OCI-LY3 (cell line): ENCODE measurements around the gene FMN1.

ENCODE experiments used
- H2AFZ ChIP-seq: fragments of 200-600, 300-600 bp; shearing (Covaris generic); 2 replicates; pipeline ENCODE4 v1.6.0; 2014; ENCODE audit warnings: antibody characterized with exemption, low read depth, low read length
- H3K27ac ChIP-seq: fragments of 200-600, 300-600 bp; sonication (generic); 2 replicates; pipeline ENCODE4 v1.5.1; 2014; ENCODE audit warnings: mild to moderate bottlenecking, low read length, moderate library complexity, mixed read lengths
- H3K27me3 ChIP-seq: fragments of 200-600, 300-600 bp; sonication (generic); 2 replicates; pipeline ENCODE4 v1.6.1; 2014; ENCODE audit warnings: low read depth, low read length, mixed read lengths
- H3K36me3 ChIP-seq: fragments of 200-600, 300-600 bp; sonication (generic); replicated peaks from 2 replicates; pipeline ENCODE3; 2014; ENCODE audit warnings: low read depth, low read length, mixed read lengths
- H3K4me1 ChIP-seq: fragments of 300-600, 200-600 bp; sonication (generic); 2 replicates; pipeline ENCODE4 v1.6.1; 2014; ENCODE audit warnings: low read length, mixed read lengths
- H3K4me2 ChIP-seq: fragments of 200-600, 300-600 bp; sonication (generic); 2 replicates; pipeline ENCODE4 v1.6.1; 2014; ENCODE audit warnings: low read length, mixed read lengths
- H3K4me3 ChIP-seq: fragments of 300-600, 200-600 bp; sonication (generic); 2 replicates; pipeline ENCODE4 v1.5.1; 2014; ENCODE audit warnings: antibody characterized with exemption, mild to moderate bottlenecking, low read length, moderate library complexity
- H3K79me2 ChIP-seq: fragments of 300-600, 200-600 bp; shearing (Covaris generic); 2 replicates; pipeline ENCODE4 v1.6.1; 2014; ENCODE audit warnings: mild to moderate bottlenecking, low read length, mixed read lengths
- H3K9ac ChIP-seq: fragments of 300-600, 200-600 bp; shearing (Covaris generic); 2 replicates; pipeline ENCODE4 v1.6.0; 2014; ENCODE audit warnings: mild to moderate bottlenecking, low read length, moderate library complexity
- H3K9me3 ChIP-seq: fragments of 200-600, 300-600 bp; shearing (Covaris generic); 2 replicates; pipeline ENCODE4 v1.6.1; 2014; ENCODE audit warnings: low read length, mixed read lengths; ENCODE audit not compliant: insufficient read depth
- H4K20me1 ChIP-seq: fragments of 200-600, 300-600 bp; sonication (generic); 2 replicates; pipeline ENCODE4 v1.6.1; 2016; ENCODE audit warnings: low read length, mixed read lengths; ENCODE audit not compliant: insufficient read depth
- EZH2phosphoT487 ChIP-seq: fragments of 200-600 bp; shearing (Covaris generic); IDR thresholded peaks from 2 replicates; pipeline ENCODE4 v1.6.1; 2018; ENCODE audit warnings: antibody characterized with exemption, mixed run types, low read depth
- TF ChIP-seq, protein P1 (sequence below): fragments of 200-600, 300-600 bp; sonication (generic); IDR thresholded peaks from 2 replicates; pipeline ENCODE4 v1.5.1; 2014; ENCODE audit warnings: antibody characterized with exemption, low read length, low read depth

The FMN1 gene

DNA sequence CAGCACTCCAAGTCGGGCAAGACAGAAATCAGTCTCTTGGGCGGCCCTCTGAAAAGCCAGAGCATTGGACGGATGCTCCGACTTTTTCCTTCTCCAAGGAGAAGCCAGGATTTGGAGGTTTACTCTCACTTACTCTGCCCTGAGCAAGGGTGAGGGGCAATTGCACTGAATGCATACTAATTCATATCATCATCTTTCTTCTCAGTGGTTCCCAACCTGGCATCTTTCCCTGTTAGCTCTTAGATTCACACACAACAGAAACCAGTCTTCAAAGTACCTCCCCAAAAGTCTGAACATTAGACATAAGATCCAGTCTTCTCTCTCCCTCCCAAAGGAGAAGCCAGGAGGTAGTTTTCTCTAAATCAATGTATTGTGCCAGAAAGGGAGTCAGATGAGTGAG is 257.5 kb downstream of the FMN1 start:
- H2AFZ ChIP-seq: no peak overlapping the region
- peaks cover 38% of the 10 kb centered on the region for H3K27me3 ChIP-seq
- no peaks in the 10 kb centered on the region for H3K36me3 ChIP-seq
- no peaks in the 10 kb centered on the region for H3K9me3 ChIP-seq
- H4K20me1 ChIP-seq: no peaks in the 10 kb centered on the region
- no peak overlapping the region for H3K4me3 ChIP-seq
- no peaks in the 10 kb centered on the region for H3K4me1 ChIP-seq
- H3K4me2 ChIP-seq: no peak overlapping the region
- no peak overlapping the region for H3K9ac ChIP-seq
- no peak for TF ChIP-seq EZH2phosphoT487
- TF ChIP-seq, protein P1, sequence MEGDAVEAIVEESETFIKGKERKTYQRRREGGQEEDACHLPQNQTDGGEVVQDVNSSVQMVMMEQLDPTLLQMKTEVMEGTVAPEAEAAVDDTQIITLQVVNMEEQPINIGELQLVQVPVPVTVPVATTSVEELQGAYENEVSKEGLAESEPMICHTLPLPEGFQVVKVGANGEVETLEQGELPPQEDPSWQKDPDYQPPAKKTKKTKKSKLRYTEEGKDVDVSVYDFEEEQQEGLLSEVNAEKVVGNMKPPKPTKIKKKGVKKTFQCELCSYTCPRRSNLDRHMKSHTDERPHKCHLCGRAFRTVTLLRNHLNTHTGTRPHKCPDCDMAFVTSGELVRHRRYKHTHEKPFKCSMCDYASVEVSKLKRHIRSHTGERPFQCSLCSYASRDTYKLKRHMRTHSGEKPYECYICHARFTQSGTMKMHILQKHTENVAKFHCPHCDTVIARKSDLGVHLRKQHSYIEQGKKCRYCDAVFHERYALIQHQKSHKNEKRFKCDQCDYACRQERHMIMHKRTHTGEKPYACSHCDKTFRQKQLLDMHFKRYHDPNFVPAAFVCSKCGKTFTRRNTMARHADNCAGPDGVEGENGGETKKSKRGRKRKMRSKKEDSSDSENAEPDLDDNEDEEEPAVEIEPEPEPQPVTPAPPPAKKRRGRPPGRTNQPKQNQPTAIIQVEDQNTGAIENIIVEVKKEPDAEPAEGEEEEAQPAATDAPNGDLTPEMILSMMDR: no peak
- no peak overlapping the region for H3K27ac ChIP-seq
- H3K79me2 ChIP-seq: no peaks in the 10 kb centered on the region

DNA sequence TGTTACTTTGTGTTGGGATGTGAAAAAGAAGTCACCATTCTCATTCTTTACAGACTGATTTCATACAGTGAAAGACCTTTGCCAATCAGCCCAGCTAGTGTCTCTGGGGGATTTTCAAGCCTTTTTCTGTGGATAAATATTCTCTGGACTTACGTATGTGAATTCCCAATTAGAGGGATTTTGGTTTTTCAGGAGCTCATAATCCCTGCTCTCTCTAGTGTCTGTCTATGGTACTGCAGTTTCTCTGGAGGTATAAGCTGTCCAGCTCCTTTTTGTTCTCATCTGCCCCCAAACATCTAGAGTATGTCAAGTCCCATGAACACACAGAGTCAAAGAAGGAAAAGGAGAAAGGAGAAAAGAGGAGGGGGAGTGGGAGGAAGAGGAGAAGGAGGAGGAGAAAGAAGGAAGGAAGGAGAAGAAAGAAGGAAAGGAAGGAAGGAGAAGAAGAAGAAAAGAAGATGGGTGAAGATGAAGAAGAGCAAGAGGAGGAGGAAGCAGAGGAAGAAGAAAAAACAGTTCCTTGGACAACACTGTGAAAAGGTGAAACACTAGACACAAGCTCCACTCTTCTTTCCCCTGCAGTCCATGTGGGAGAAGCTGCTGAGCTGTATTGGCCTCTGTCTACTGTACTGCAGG is 258.1 kb downstream of the FMN1 start:
- no peaks in the 10 kb centered on the region for H3K9me3 ChIP-seq
- no peaks in the 10 kb centered on the region for H3K79me2 ChIP-seq
- H2AFZ ChIP-seq: no peak overlapping the region
- no peak overlapping the region for H3K9ac ChIP-seq
- no peaks in the 10 kb centered on the region for H3K4me1 ChIP-seq
- no peak overlapping the region for H3K27ac ChIP-seq
- H3K36me3 ChIP-seq: no peaks in the 10 kb centered on the region
- peaks cover 38% of the 10 kb centered on the region for H3K27me3 ChIP-seq
- 0 out of 2 replicates have a peak overlapping the region, but pooled peaks have one; percentile 5 for H3K4me2 ChIP-seq
- no peaks in the 10 kb centered on the region for H4K20me1 ChIP-seq
- no peak overlapping the region for H3K4me3 ChIP-seq
- no peak for TF ChIP-seq EZH2phosphoT487
- TF ChIP-seq, protein P1: peak; percentile 75

DNA sequence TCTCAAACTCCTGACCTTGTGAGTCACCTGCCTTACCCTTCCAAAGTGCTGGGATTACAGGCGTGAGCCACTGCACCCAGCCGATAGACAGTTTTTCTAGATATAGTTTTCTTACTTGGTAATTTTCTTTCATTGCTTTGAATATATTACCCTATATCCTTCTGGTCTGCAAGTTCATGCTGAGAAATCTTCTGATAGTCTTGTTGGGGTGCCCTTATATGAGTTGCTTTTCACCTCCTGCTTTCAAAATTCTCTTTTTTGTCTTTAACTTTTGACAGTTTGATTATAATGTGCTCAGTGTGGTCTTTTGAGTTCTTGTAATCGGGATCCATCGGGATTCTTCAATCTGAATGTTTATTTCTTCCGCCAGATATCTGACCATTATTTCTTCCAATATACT is 259.4 kb downstream of the FMN1 start:
- Histone ChIP-seq H3K4me3 (no peak overlapping the region), H3K27ac (no peak overlapping the region), H3K4me2 (no peak overlapping the region), H3K36me3 (no peaks in the 10 kb centered on the region), H3K4me1 (no peaks in the 10 kb centered on the region), H3K27me3 (peaks cover 34% of the 10 kb centered on the region), H4K20me1 (no peaks in the 10 kb centered on the region), H3K79me2 (no peaks in the 10 kb centered on the region), H2AFZ (no peak overlapping the region), H3K9me3 (no peaks in the 10 kb centered on the region), H3K9ac (no peak overlapping the region)
- TF ChIP-seq, protein P1: no peak
- TF ChIP-seq EZH2phosphoT487: no peak

DNA sequence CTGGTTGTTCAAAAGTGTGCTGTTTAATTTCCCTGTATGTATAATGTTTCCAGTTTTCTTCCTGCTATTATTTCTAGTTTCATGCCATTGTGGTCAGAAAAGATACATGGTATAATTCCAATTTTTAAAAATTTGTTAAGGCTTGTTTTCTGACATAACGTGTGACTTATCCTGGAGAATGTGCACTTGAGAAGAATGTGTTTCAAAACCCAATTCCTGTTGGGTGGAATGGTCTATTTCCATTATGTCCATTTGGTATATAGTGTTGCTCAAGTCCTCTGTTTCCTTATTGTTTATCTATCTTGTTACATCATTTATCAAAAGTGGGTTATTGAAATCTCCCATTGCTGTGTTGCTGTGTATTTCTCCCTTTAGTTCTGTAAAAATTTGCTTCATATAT is 261.3 kb downstream of the FMN1 start:
- TF ChIP-seq EZH2phosphoT487: no peak
- TF ChIP-seq, protein P1: no peak
- Histone ChIP-seq H4K20me1 (no peaks in the 10 kb centered on the region), H3K36me3 (no peaks in the 10 kb centered on the region), H3K4me3 (no peak overlapping the region), H3K27me3 (peaks cover 27% of the 10 kb centered on the region), H3K27ac (no peak overlapping the region), H3K79me2 (no peaks in the 10 kb centered on the region), H3K9me3 (no peaks in the 10 kb centered on the region), H2AFZ (no peak overlapping the region), H3K4me2 (no peak overlapping the region), H3K4me1 (no peaks in the 10 kb centered on the region), H3K9ac (no peak overlapping the region)
